PC-9 (cell line): ENCODE results near the gene THAP7. TPM values are rescaled to one million over a fixed set of nuclear protein-coding genes. Genes with fewer than 3 reads are reported as not detected.

Experiments
- BruUV-seq: library from RNA; stranded (reverse); fragments of 400-500 nt; replicated peaks from 2 replicates; lab custom pipeline; 2021; lab: Mats Ljungman, UMichigan
- CTCF ChIA-PET: fragments of 300-600 bp; sonication (Branson Sonifier 250); formaldehyde crosslinking; loops from one replicate; lab custom pipeline; 2022; ENCODE audit warnings: antibody characterized with exemption; lab: Charles Lee
- POLR2A ChIA-PET: fragments of 300-600 bp; sonication (Branson Sonifier 250); formaldehyde crosslinking; loops from one replicate; lab custom pipeline; 2022; ENCODE audit warnings: antibody characterized with exemption; ENCODE audit not compliant: unreplicated experiment; lab: Charles Lee
- DNase-seq, 2 experiments: peaks; one replicate each; pipeline versions ENCODE4 v3.0.0 to v3.0.0-alpha.2; 2015 to 2022; ENCODE audit warnings: mixed read lengths in 1 of 2
- H2AFZ ChIP-seq: fragments of 200-600 bp; sonication (generic); 2 replicates; pipeline ENCODE4 v1.8.1; 2017; ENCODE audit warnings: antibody characterized with exemption
- H3F3A ChIP-seq: fragments of 200-600 bp; sonication (generic); 2 replicates; pipeline ENCODE4 v1.8.1; 2017; ENCODE audit warnings: antibody characterized with exemption, mild to moderate bottlenecking, low read depth; ENCODE audit not compliant: insufficient read depth
- H3K27ac ChIP-seq: fragments of 200-600 bp; sonication (generic); 2 replicates; pipeline ENCODE4 v1.6.1; 2016; ENCODE audit warnings: mixed run types
- H3K27me3 ChIP-seq: fragments of 200-600 bp; sonication (generic); 2 replicates; pipeline ENCODE4 v1.6.1; 2016; ENCODE audit warnings: low read depth, mixed run types; ENCODE audit not compliant: insufficient read depth
- H3K36me3 ChIP-seq: fragments of 200-600 bp; sonication (generic); 2 replicates; pipeline ENCODE4 v1.6.1; 2016; ENCODE audit warnings: low read depth, mixed run types
- H3K4me1 ChIP-seq: fragments of 200-600 bp; sonication (generic); replicated peaks from 2 replicates; pipeline ENCODE4 v1.6.1; 2016; ENCODE audit warnings: mixed run types; ENCODE audit not compliant: insufficient read depth
- H3K4me2 ChIP-seq: fragments of 200-600 bp; sonication (generic); 2 replicates; pipeline ENCODE4 v1.6.1; 2017; ENCODE audit warnings: mixed run types
- H3K4me3 ChIP-seq: fragments of 200-600 bp; sonication (generic); 2 replicates; pipeline ENCODE4 v1.6.1; 2016; ENCODE audit warnings: mixed run types
- H3K79me2 ChIP-seq: fragments of 200-600 bp; sonication (generic); 2 replicates; pipeline ENCODE4 v1.6.1; 2017; ENCODE audit warnings: low read depth, mixed run types
- H3K9me2 ChIP-seq: fragments of 200-600 bp; sonication (generic); 2 replicates; pipeline ENCODE4 v1.8.1; 2017; ENCODE audit warnings: mild to moderate bottlenecking; ENCODE audit not compliant: insufficient read depth
- H3K9me3 ChIP-seq: fragments of 200-600 bp; sonication (generic); 2 replicates; pipeline ENCODE4 v1.8.1; 2016; ENCODE audit warnings: low read depth; ENCODE audit not compliant: insufficient read depth
- H4K20me1 ChIP-seq: fragments of 200-600 bp; sonication (generic); 2 replicates; pipeline ENCODE4 v1.8.1; 2017; ENCODE audit not compliant: insufficient read depth
- EZH2 ChIP-seq: fragments of 200-600 bp; sonication (generic); IDR thresholded peaks from 2 replicates; pipeline ENCODE4 v1.8.0; 2017; ENCODE audit warnings: antibody characterized with exemption, low read depth
- intact Hi-C: fragments of 100-400 bp; cut with micrococcal nuclease; formaldehyde crosslinking; loops from one replicate; pipeline ENCODE4 v1.10.0; 2022; ENCODE audit not compliant: unreplicated experiment
- total RNA-seq: library from RNA; stranded (reverse); gene quantifications from 2 replicates; pipeline ENCODE4 v1.2.3, GENCODE V29; 2021
- TF ChIP-seq, protein P1 (sequence below): fragments of 200-600 bp; sonication (generic); conservative IDR thresholded peaks from 2 replicates; pipeline ENCODE4 v1.6.1; 2017; ENCODE audit warnings: mixed run types, antibody characterized with exemption, mild to moderate bottlenecking, moderate library complexity

Gene THAP7
- total RNA-seq, 1 experiment from 2014 or later, result 17.0 TPM

DNA sequence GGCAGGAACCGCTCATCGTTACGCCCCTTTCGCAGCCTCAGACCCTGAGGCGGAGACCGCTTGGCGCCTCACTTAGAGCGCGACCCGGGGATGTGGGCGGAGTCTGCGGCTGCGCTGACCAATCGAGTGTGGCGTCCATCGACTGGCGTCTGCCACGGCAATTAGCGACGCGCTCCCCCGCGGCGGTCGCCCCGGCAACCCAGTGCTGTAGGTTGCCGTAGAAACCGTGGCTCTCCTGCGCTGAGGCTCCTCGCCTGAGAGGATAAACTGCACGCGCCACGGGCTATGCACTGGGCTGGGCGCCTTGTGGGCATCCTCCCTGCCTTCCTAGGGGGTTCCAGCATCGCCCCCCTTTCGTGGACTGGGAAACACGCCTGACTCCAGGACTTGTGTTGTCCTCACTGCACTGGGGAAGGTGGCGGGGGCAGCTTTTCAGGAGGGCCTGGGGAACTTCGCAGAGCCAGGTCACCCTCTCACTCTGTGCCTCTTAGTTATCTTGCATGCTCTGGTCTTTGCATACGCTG is 12.3 kb upstream of the THAP7 start:
- Histone ChIP-seq H3K9me2 (no peaks in the 10 kb centered on the region), H3K4me1 (peaks cover 15% of the 10 kb centered on the region), H3K4me2 (peak overlapping the region; percentile 70; the same call in 1 of the 2 replicates), H4K20me1 (no peaks in the 10 kb centered on the region), H3K36me3 (no peaks in the 10 kb centered on the region), H3K27me3 (no peaks in the 10 kb centered on the region), H2AFZ (no peak overlapping the region), H3F3A (no peaks in the 10 kb centered on the region), H3K27ac (no peak overlapping the region), H3K9me3 (no peaks in the 10 kb centered on the region), H3K79me2 (no peaks in the 10 kb centered on the region), H3K4me3 (no peak overlapping the region)
- ChIA-PET POLR2A (interaction anchor here (0.5 to 0.7 kb wide), 3 partner anchors 10 to 89 kb away, joined by 3 to 4 read pairs (median 4); no protein-coding TSS in a partner anchor), CTCF (no interaction called here)
- TF ChIP-seq, protein P1, sequence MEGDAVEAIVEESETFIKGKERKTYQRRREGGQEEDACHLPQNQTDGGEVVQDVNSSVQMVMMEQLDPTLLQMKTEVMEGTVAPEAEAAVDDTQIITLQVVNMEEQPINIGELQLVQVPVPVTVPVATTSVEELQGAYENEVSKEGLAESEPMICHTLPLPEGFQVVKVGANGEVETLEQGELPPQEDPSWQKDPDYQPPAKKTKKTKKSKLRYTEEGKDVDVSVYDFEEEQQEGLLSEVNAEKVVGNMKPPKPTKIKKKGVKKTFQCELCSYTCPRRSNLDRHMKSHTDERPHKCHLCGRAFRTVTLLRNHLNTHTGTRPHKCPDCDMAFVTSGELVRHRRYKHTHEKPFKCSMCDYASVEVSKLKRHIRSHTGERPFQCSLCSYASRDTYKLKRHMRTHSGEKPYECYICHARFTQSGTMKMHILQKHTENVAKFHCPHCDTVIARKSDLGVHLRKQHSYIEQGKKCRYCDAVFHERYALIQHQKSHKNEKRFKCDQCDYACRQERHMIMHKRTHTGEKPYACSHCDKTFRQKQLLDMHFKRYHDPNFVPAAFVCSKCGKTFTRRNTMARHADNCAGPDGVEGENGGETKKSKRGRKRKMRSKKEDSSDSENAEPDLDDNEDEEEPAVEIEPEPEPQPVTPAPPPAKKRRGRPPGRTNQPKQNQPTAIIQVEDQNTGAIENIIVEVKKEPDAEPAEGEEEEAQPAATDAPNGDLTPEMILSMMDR, result no peak
- no peak for TF ChIP-seq EZH2
- peak in 1 of 2 experiments; percentile 45 for DNase-seq
- intact Hi-C loops, result no loop called here
- no TSS peak for BruUV-seq

DNA sequence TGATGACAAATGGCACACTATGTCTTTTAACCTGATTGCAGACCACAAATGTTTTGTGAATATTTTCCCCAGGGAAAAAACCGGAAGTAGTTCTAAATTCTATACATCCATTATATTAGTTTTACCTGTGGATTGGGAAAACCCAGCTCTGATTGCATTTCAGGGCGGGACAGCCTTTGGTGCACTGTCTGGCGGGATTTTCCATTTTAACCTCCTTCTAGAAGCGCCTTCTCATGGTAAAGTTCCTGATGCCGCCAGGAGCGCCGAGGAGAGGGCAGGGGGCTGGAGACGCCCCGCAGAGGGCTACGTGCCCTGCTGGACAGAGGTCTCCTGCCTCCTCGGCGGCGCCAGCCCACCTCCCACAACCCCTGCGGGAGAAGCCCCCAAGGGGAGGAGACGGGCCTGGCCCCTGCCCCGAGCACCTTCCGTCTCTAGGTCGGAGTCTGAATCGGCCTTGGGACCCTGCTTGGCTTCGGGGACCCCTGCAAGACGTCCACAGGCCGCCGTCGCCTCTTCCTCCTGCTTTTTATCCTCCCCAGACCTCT is 11.8 kb upstream of the THAP7 start:
- Histone ChIP-seq H3K27ac (no peak overlapping the region), H2AFZ (no peak overlapping the region), H4K20me1 (no peaks in the 10 kb centered on the region), H3K9me2 (no peaks in the 10 kb centered on the region), H3K4me3 (no peak overlapping the region), H3K4me2 (no peak overlapping the region), H3K79me2 (no peaks in the 10 kb centered on the region), H3F3A (no peaks in the 10 kb centered on the region), H3K27me3 (no peaks in the 10 kb centered on the region), H3K4me1 (peaks cover 15% of the 10 kb centered on the region), H3K9me3 (no peaks in the 10 kb centered on the region), H3K36me3 (no peaks in the 10 kb centered on the region)
- TF ChIP-seq, protein P1, result no peak
- no peak for TF ChIP-seq EZH2
- intact Hi-C loops, result no loop called here
- no TSS peak for BruUV-seq
- ChIA-PET CTCF (no interaction called here), POLR2A (no interaction called here)
- DNase-seq, result no peak

GRCh38 chr22:21012446-21013407 is 10.8 kb upstream of the THAP7 start:
- DNase-seq, result no peak
- H4K20me1 ChIP-seq, result no peaks in the 10 kb centered on the region
- no TSS peak for BruUV-seq
- no peaks in the 10 kb centered on the region for H3K79me2 ChIP-seq
- H3K27ac ChIP-seq, result no peak overlapping the region
- H3K4me2 ChIP-seq, result no peak overlapping the region
- ChIA-PET POLR2A (no interaction called here), CTCF (no interaction called here)
- no peaks in the 10 kb centered on the region for H3K9me3 ChIP-seq
- H3F3A ChIP-seq, result no peaks in the 10 kb centered on the region
- no peaks in the 10 kb centered on the region for H3K27me3 ChIP-seq
- no peaks in the 10 kb centered on the region for H3K9me2 ChIP-seq
- H3K4me3 ChIP-seq, result no peak overlapping the region
- TF ChIP-seq, protein P1, result no peak
- no peak for TF ChIP-seq EZH2
- intact Hi-C loops, result no loop called here
- peaks cover 15% of the 10 kb centered on the region for H3K4me1 ChIP-seq
- no peaks in the 10 kb centered on the region for H3K36me3 ChIP-seq
- no peak overlapping the region for H2AFZ ChIP-seq
